Panc1 (cell line): ENCODE results near the gene AMBRA1.

ENCODE experiments used
- CTCF ChIP-seq: fragments of 450-650 bp; IDR thresholded peaks from 2 replicates; pipeline ENCODE4 v1.5.1; 2017; ENCODE audit warnings: mild to moderate bottlenecking
- POLR2AphosphoS5 ChIP-seq: IDR thresholded peaks from 2 replicates; pipeline ENCODE4 v1.6.1; 2012; ENCODE audit warnings: mild to moderate bottlenecking, low read depth, low read length, moderate library complexity
- TCF7L2 ChIP-seq: IDR thresholded peaks from 2 replicates; pipeline ENCODE4 v1.6.1; 2011; ENCODE audit warnings: mild to moderate bottlenecking, low read depth, low read length, inconsistent platforms

- no peak for TF ChIP-seq POLR2AphosphoS5
- peak; percentile 10; the same call in 1 of the 2 replicates for TF ChIP-seq CTCF
- no peak for TF ChIP-seq TCF7L2
Observed at GRCh38 chr11:46522682-46523281, 71.0 kb downstream of the AMBRA1 start.
